ENCODE results near the gene P2RX2.

Gene P2RX2

DNA sequence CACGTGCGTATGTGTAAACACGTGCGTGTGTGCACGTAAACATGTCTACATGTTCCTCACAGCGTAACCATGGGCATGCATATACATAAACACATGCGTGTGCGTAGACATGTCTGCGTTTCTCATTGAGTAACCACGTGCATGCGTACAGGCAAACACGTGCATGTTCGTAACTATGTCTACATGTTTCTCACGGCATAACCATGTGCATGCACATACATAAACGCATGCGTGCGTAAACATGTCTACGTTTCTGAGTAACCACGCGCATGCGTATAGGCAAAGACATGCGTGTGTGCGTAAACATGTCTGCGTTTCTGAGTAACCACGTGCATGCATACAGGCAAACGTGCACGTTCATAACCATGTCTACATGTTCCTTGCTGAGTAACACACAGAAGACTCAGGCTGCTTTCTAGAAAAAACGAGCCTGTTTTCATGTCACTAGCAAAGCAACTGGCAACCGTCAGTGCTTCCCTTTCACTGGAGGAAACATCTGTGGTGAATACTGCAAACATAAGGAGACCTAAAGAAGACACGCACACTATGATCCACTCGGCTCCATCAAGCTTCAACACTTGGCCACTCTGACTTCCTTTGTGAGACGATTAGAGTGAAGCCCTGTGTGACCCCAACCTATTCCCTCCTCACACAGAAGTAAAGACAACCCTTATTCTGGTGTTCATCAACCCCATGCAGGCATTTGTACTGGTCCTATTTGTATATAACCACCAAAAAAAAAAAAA, 39.7 kb downstream of the P2RX2 start:
- Mint-ChIP-seq H3K4me3 (no peak overlapping the region), H3K27ac (no peak overlapping the region), H3K27me3 (no peaks in the 10 kb centered on the region), H3K4me1 (no peaks in the 10 kb centered on the region), H3K36me3 (peaks cover 41% of the 10 kb centered on the region), H3K9me3 (no peaks in the 10 kb centered on the region)
- ATAC-seq (ENCODE audit: low read depth) = no peak
- no peak for DNase-seq (ENCODE audit: low spot score in 2 of 2)

DNA sequence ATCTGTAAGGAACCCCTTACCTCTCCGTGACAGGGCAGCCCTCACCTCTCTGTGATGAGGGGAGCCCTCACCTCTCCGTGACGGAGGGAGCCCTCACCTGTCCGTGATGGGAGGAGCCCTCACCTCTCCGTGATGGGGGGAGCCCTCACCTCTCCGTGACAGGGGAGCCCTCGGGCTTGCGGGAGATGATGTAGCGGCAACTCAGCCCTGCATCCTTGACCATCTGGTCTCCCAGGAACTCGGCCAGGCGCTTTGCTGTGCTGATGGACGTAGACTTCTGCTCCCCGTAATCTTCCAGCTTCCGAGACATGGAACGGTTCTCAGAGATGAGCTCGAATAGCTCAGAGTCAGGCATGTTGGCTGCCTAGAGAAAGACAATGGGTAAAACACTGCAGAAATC, 40.6 kb downstream of the P2RX2 start:
- ATAC-seq (ENCODE audit: low read depth) = no peak
- Mint-ChIP-seq H3K4me3 (no peak overlapping the region), H3K4me1 (no peaks in the 10 kb centered on the region), H3K27me3 (no peaks in the 10 kb centered on the region), H3K36me3 (peaks cover 38% of the 10 kb centered on the region), H3K9me3 (no peaks in the 10 kb centered on the region), H3K27ac (no peak overlapping the region)
- no peak for DNase-seq (ENCODE audit: low spot score in 2 of 2)

DNA sequence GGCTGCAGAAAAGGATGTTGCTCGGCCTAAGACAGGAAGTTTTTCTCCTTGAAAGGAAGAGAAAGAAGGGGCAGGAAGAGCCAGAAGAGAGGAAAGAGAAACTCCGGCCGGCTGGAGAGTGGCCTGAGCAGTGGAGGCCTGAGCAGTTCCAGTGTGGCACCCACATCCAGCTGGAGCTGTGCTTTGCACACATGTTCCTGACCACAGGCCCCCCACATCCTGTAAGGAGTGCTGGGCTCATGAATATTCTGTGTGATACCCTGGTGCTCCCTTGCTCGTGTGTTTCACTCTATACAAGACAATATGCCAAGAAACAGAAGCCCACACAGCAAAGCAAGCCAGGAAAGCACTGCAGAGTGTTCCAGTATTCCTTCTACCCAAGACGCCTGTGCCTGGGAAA, 41.5 kb downstream of the P2RX2 start:
- no peak overlapping the region for H3K4me3 Mint-ChIP-seq

DNA sequence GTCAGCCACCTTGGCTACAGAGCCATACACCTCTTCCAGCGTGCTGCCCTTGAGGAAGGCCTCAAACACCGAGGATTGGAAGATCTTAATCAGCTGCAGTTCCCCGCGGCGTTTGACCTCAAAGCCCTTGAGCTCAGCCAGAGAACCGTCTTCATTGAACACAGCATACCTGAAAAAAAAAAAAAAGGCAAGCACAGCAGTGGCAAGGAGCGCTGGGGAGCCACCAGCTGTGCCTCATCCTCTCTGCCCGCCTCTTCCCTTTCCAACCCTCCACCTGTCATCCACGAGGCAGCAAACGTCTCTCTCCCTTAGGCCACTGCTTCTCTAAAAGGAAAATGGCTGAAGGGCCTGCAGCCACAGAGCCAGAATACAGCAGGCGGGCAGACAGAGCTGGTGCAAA, 42.4 kb downstream of the P2RX2 start:
- no peak overlapping the region for H3K4me3 Mint-ChIP-seq
- H3K9me3 Mint-ChIP-seq = no peaks in the 10 kb centered on the region
- no peaks in the 10 kb centered on the region for H3K27me3 Mint-ChIP-seq
- peaks cover 50% of the 10 kb centered on the region for H3K36me3 Mint-ChIP-seq
- H3K27ac Mint-ChIP-seq = no peak overlapping the region
- ATAC-seq (ENCODE audit: low read depth) (no peak), DNase-seq (ENCODE audit: low spot score in 2 of 2) (no peak)
- H3K4me1 Mint-ChIP-seq = no peaks in the 10 kb centered on the region

More for the DNA sequence above, 41.5 kb downstream of the P2RX2 start:
- Mint-ChIP-seq H3K36me3 (peaks cover 42% of the 10 kb centered on the region), H3K27me3 (no peaks in the 10 kb centered on the region), H3K27ac (no peak overlapping the region), H3K9me3 (no peaks in the 10 kb centered on the region), H3K4me1 (no peaks in the 10 kb centered on the region)
- ATAC-seq (ENCODE audit: low read depth) (no peak), DNase-seq (ENCODE audit: low spot score in 2 of 2) (no peak)

DNA sequence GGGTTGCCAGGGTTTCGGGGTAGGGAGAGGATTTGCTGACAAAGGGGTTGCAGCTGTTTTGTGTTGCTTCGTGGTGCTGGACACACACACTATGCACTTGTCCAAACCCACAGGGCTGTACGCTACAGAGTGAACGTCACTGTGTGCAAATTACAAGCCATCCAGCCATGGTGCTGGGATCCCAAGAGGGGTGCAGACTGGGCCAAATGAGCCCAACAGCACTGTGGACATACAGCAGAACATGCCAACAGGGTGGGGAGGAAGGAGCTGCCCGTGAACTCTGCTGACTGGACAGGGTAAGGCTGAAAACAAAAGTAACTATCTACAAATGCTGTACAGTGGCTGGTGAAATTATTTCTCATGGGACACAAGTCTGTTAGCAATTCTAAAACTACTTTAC, 43.4 kb downstream of the P2RX2 start:
- Mint-ChIP-seq H3K36me3 (peaks cover 55% of the 10 kb centered on the region), H3K4me3 (no peak overlapping the region), H3K9me3 (no peaks in the 10 kb centered on the region), H3K27ac (no peak overlapping the region), H3K4me1 (no peaks in the 10 kb centered on the region), H3K27me3 (no peaks in the 10 kb centered on the region)
- no peak for DNase-seq (ENCODE audit: low spot score in 2 of 2)
- ATAC-seq (ENCODE audit: low read depth) = no peak

DNA sequence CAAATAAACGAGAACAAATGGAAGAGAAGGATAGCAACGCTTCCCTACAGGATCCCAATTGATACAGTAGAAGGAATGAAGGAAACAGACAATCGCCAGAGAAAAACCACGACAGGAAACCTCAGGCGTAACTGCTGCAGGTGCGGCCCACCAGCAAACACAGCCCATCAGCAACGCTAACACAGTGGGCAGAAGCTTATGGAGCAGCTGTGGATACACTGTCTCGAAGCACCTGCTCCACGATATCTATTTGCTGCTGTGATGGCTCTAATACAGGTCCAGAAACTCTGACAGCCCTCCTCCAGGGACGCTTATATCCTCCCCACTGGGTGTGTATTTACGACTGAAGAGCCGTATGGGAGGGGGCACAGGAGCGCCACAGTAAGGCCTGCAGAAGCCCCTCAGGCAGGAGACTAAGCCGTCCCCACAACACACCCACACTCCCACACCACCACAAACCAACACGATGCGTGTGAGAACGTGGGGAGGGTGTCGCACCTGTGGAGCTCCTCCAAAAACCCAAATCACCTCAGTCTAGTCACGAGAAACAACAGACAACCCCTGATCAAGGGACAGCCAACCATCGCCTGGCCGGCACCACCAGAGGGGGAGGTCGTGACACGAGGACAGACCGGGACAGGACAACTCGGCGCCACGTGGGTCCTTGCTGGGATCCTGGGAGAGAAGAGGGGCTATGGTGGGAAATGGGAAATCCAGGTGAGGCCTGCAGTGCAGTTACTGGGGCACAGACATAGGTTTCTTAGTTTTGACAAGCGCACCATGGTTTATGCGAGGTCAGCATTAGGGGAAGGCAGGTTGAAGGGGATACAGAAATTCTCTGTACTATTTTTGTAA, 44.6 kb downstream of the P2RX2 start:
- no peaks in the 10 kb centered on the region for H3K27me3 Mint-ChIP-seq
- H3K9me3 Mint-ChIP-seq = no peaks in the 10 kb centered on the region
- H3K27ac Mint-ChIP-seq = no peak overlapping the region
- ATAC-seq (ENCODE audit: low read depth) = no peak
- no peak for DNase-seq (ENCODE audit: low spot score in 2 of 2)
- no peaks in the 10 kb centered on the region for H3K4me1 Mint-ChIP-seq
- H3K4me3 Mint-ChIP-seq = no peak overlapping the region
- H3K36me3 Mint-ChIP-seq = peaks cover 51% of the 10 kb centered on the region

DNA sequence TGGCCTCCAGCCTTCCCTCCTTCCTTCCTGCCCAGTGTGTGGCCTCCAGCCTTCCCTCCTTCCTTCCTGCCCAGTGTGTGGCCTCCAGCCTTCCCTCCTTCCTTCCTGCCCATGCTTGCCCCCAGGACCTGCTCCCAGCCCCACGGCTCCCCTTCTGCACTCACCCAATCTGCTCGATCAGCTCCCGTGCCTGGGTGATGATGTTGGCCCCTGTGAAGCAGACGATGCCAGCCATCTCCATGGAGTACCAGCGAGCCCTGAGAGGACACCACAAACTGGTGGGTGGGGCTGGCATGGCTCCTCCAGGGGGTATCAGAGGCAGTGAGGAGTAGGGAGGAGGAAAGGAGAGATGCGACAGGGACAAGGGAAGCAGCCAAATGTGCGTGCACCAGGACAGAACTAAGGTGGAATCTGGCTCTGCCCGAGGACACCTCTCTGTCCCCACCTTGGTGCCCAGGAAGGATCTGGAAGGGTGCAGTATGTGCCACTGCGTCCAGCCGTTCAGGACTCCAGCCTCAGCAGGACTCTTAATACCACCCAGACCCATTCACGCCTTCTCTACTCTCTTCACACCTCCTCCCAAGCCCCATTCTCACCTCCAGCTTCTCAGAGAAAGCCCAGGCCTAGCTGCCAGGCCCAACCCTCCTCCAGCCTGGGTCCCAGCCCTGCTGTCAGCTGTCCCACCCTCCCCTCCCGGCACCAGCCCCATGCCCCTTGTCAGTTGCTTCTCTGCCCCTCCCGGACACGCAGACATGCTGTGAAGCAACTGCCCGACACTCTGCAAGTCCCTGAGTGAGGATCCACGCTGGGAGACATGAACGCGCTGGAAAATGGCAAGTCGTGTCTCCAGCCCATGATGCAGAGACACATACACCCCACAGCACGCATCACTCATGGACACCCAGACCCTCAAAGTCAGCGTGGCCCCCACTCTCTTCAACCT, 45.9 kb downstream of the P2RX2 start:
- H3K4me3 Mint-ChIP-seq = no peak overlapping the region
- H3K27ac Mint-ChIP-seq = no peak overlapping the region
- H3K36me3 Mint-ChIP-seq = peaks cover 52% of the 10 kb centered on the region
- ATAC-seq (ENCODE audit: low read depth) (no peak), DNase-seq (ENCODE audit: low spot score in 2 of 2) (no peak)
- H3K27me3 Mint-ChIP-seq = no peaks in the 10 kb centered on the region
- H3K4me1 Mint-ChIP-seq = no peaks in the 10 kb centered on the region
- H3K9me3 Mint-ChIP-seq = no peaks in the 10 kb centered on the region

DNA sequence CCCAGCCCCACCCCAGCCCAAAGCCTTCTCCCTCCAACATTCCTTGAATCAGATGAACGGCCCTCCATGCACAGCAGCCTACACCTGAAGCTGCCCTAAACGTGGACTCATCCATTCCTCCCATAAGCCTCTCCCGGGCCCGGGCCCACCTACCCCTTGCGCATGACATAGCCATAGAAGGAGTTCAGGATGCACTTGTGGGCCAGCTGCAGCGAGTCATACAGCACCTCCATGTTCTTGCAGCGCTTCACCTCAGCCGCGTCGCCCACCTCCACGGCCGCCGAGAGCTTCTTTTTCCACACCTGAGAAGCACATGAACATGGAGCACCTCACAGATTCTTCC, 46.5 kb downstream of the P2RX2 start:
- Mint-ChIP-seq H3K27ac (no peak overlapping the region), H3K36me3 (peaks cover 55% of the 10 kb centered on the region), H3K4me1 (no peaks in the 10 kb centered on the region), H3K4me3 (no peak overlapping the region), H3K9me3 (no peaks in the 10 kb centered on the region), H3K27me3 (no peaks in the 10 kb centered on the region)
- DNase-seq (ENCODE audit: low spot score in 2 of 2) = no peak
- ATAC-seq (ENCODE audit: low read depth) = no peak

DNA sequence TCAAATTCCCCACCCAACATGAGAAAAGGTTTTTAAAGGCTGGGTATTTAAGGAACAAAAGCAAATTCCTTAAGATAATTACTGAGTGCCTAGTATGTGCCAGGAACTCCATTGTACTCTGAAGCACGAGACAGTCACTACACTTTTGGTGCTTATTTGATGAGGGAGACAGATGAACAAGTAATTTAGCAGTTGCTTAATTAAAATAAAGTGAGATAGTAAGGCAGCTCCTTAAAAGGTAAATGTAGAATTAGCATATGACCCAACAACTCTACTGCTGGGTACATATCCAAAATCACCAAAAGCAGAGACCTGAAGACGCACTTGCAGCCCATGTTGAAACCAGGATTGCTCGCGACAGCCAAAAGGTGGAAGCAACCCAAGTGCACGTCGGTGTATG, 47.2 kb downstream of the P2RX2 start:
- Mint-ChIP-seq H3K27me3 (no peaks in the 10 kb centered on the region), H3K4me3 (no peak overlapping the region), H3K4me1 (no peaks in the 10 kb centered on the region), H3K27ac (no peak overlapping the region), H3K9me3 (no peaks in the 10 kb centered on the region), H3K36me3 (peaks cover 54% of the 10 kb centered on the region)
- ATAC-seq (ENCODE audit: low read depth) = no peak
- no peak for DNase-seq (ENCODE audit: low spot score in 2 of 2)

DNA sequence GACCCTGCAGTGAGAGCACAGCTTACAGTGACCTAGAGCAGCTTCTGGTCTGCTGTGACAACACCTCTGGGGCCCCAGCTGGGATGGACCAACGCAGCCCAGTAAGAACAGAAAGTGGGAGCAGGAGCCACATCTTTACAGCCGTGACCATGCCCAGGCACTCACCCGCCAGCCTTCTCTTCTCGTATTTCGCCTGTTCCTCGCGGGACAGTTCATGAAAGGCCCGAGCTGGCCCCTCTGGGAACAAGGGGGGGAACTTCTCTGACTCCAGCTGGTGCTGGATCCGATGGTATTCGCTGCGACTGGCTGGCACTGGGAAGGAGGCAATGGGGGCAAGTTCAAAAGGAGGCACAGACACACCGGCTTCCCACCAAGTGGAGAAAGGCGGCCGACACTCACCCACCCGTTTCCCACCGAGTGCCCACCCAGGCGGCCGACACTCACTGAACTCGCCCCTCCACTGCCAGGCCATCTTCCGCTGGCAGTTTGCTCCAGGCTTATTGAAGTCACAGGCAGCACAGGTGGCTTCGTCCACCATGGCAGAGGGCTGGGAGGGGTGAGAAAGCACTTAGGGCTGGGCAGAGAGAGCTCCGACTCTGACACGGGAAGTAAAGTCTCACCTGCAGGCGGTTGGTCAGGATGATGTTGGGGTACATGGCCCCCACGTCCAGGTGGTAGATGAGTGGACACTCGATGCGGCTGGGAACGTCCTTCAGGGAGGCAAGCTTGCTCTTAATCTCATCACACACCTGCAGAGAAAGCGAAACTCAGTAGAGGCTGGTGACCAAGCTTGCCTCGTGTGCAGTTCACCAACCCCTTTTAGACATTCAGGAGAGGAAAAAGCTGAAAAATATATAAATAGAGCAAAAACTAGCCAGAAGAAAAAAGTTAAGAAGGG, 49.9 kb downstream of the P2RX2 start:
- no peak overlapping the region for H3K27ac Mint-ChIP-seq
- ATAC-seq (ENCODE audit: low read depth) (no peak), DNase-seq (ENCODE audit: low spot score in 2 of 2) (no peak)
- no peaks in the 10 kb centered on the region for H3K9me3 Mint-ChIP-seq
- H3K4me1 Mint-ChIP-seq = no peaks in the 10 kb centered on the region
- no peaks in the 10 kb centered on the region for H3K27me3 Mint-ChIP-seq
- H3K4me3 Mint-ChIP-seq = no peak overlapping the region
- peaks cover 43% of the 10 kb centered on the region for H3K36me3 Mint-ChIP-seq

DNA sequence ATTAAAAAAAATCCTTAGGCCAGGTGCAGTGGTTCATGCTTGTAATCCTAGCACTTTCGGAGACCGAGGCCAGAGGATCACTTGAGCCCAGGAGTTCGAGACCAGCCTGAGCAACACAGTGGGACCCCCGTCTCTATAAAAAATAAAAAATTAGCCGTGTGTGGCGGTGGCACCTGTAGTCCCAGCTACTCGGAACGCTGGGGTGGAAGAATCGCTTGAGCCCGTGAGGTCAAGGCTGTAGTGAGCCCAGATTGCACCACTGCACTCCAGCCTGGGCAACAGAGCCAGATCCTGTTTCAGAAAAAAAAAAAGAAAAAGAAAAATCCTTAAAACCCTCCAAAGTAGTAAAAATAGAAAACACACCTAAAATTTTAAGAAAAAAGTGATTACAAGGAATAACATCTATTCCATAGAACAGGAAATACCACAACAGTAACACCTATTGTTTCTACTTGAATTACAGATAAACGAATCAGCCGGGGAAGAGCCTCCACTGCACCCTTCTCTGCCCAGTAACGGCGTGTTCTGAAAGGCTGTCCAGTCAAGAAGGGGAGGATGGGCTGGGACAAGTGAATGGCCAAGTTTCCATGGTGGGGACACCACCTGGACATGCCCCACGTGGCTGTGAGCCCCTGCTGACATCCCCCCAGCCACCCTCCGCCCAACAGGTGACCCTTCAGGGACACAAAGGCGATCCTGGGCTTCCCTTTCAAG, 50.7 kb downstream of the P2RX2 start:
- no peak overlapping the region for H3K27ac Mint-ChIP-seq
- DNase-seq (ENCODE audit: low spot score in 2 of 2) (no peak), ATAC-seq (ENCODE audit: low read depth) (no peak)
- no peak overlapping the region for H3K4me3 Mint-ChIP-seq
- no peaks in the 10 kb centered on the region for H3K27me3 Mint-ChIP-seq
- H3K9me3 Mint-ChIP-seq = no peaks in the 10 kb centered on the region
- H3K36me3 Mint-ChIP-seq = peaks cover 43% of the 10 kb centered on the region
- no peaks in the 10 kb centered on the region for H3K4me1 Mint-ChIP-seq
